Glutamatergic neuron (in vitro differentiated cells): ENCODE results near the gene YPEL4. TPM values are rescaled to one million over a fixed set of nuclear protein-coding genes. Genes with fewer than 3 reads are reported as not detected.
A peak's percentile ranks its signal among the peaks of the same experiment; 100 is the strongest.

Experiments used
- DNase-seq: peaks from one replicate; pipeline ENCODE4 v3.0.0; 2022
- H3K27ac Mint-ChIP-seq: one replicate; pipeline ENCODE4 v1.8.0; 2020; ENCODE audit warnings: mild to moderate bottlenecking, mixed read lengths, inconsistent platforms; ENCODE audit not compliant: unreplicated experiment
- H3K27me3 Mint-ChIP-seq: one replicate; pipeline ENCODE4 v1.8.0; 2020; ENCODE audit warnings: mild to moderate bottlenecking, moderate library complexity, mixed read lengths, inconsistent platforms; ENCODE audit not compliant: unreplicated experiment
- H3K36me3 Mint-ChIP-seq: one replicate; pipeline ENCODE4 v1.8.0; 2020; ENCODE audit warnings: mild to moderate bottlenecking, mixed read lengths, inconsistent platforms; ENCODE audit not compliant: unreplicated experiment
- H3K4me1 Mint-ChIP-seq: one replicate; pipeline ENCODE4 v1.8.0; 2020; ENCODE audit warnings: mild to moderate bottlenecking, low read depth, mixed read lengths, inconsistent platforms; ENCODE audit not compliant: unreplicated experiment
- H3K4me3 Mint-ChIP-seq: one replicate; pipeline ENCODE4 v1.8.0; 2020; ENCODE audit warnings: mild to moderate bottlenecking, mixed read lengths, inconsistent platforms; ENCODE audit not compliant: unreplicated experiment
- H3K9me3 Mint-ChIP-seq: one replicate; pipeline ENCODE4 v1.8.0; 2020; ENCODE audit warnings: mild to moderate bottlenecking, moderate library complexity, mixed read lengths, inconsistent platforms; ENCODE audit not compliant: unreplicated experiment
- CTCF ChIP-seq: fragments of 200-600 bp; sonication (generic); IDR thresholded peaks from one replicate; pipeline ENCODE4 v1.5.0; 2021; ENCODE audit not compliant: partially characterized antibody, unreplicated experiment
- total RNA-seq: library from RNA; stranded (reverse); fragmentation: NEBNext Ultra II Directional; extraction: Animal tissue kit (Norgen Biotek cat#: 25700); gene quantifications from one replicate; pipeline ENCODE4 v1.2.1, GENCODE V29; 2021; ENCODE audit not compliant: unreplicated experiment

YPEL4 gene
- total RNA-seq, 1 donor from 2014 or later, result 16.9 TPM

GRCh38 chr11:57639321-57640067 is 10.2 kb downstream of the YPEL4 start:
- Mint-ChIP-seq H3K9me3 (peaks cover 18% of the 10 kb centered on the region), H3K4me3 (peak overlapping the region; percentile 98), H3K27me3 (peaks cover 34% of the 10 kb centered on the region), H3K27ac (peak overlapping the region; percentile 100), H3K36me3 (no peaks in the 10 kb centered on the region), H3K4me1 (peaks cover 35% of the 10 kb centered on the region)
- peak; percentile 88 for DNase-seq
- TF ChIP-seq CTCF, result no peak

- Mint-ChIP-seq H3K27ac (peak overlapping the region; percentile 100), H3K36me3 (no peaks in the 10 kb centered on the region), H3K9me3 (peaks cover 18% of the 10 kb centered on the region), H3K4me1 (peaks cover 32% of the 10 kb centered on the region), H3K4me3 (peak overlapping the region; percentile 98), H3K27me3 (peaks cover 34% of the 10 kb centered on the region)
- peak; percentile 50 for DNase-seq
- no peak for TF ChIP-seq CTCF
These were observed 10.8 kb downstream of the YPEL4 start for GRCh38 chr11:57638811-57639320.

- peaks cover 25% of the 10 kb centered on the region for H3K4me1 Mint-ChIP-seq
- peaks cover 29% of the 10 kb centered on the region for H3K27me3 Mint-ChIP-seq
- no peaks in the 10 kb centered on the region for H3K36me3 Mint-ChIP-seq
- TF ChIP-seq CTCF, result no peak
- H3K27ac Mint-ChIP-seq, result peak overlapping the region; percentile 100
- H3K4me3 Mint-ChIP-seq, result peak overlapping the region; percentile 98
- DNase-seq, result peak; percentile 81
- H3K9me3 Mint-ChIP-seq, result peaks cover 15% of the 10 kb centered on the region
These were observed 11.5 kb downstream of the YPEL4 start for GRCh38 chr11:57638005-57638781.

- TF ChIP-seq CTCF, result no peak
- peaks cover 22% of the 10 kb centered on the region for H3K4me1 Mint-ChIP-seq
- DNase-seq, result peak; percentile 59
- H3K36me3 Mint-ChIP-seq, result no peaks in the 10 kb centered on the region
- H3K27me3 Mint-ChIP-seq, result peaks cover 28% of the 10 kb centered on the region
- peak overlapping the region; percentile 98 for H3K4me3 Mint-ChIP-seq
- peaks cover 15% of the 10 kb centered on the region for H3K9me3 Mint-ChIP-seq
- peak overlapping the region; percentile 100 for H3K27ac Mint-ChIP-seq
These were observed 12.1 kb downstream of the YPEL4 start for GRCh38 chr11:57637626-57638004.

GRCh38 chr11:57635246-57635645 is 14.5 kb downstream of the YPEL4 start:
- no peak for DNase-seq
- Mint-ChIP-seq H3K27me3 (peaks cover 24% of the 10 kb centered on the region), H3K36me3 (peaks cover 3% of the 10 kb centered on the region), H3K4me1 (peaks cover 18% of the 10 kb centered on the region), H3K9me3 (peaks cover 18% of the 10 kb centered on the region), H3K4me3 (no peak overlapping the region), H3K27ac (no peak overlapping the region)
- no peak for TF ChIP-seq CTCF
